Measurements from ENCODE around the gene NCAPD2. TPM values are rescaled to one million over a fixed set of nuclear protein-coding genes. Genes with fewer than 3 reads are reported as not detected.
A peak's percentile ranks its signal among the peaks of the same experiment; 100 is the strongest.

NCAPD2 gene
- total RNA-seq, 1 donor from 2014 or later, result 99.1 TPM

DNA sequence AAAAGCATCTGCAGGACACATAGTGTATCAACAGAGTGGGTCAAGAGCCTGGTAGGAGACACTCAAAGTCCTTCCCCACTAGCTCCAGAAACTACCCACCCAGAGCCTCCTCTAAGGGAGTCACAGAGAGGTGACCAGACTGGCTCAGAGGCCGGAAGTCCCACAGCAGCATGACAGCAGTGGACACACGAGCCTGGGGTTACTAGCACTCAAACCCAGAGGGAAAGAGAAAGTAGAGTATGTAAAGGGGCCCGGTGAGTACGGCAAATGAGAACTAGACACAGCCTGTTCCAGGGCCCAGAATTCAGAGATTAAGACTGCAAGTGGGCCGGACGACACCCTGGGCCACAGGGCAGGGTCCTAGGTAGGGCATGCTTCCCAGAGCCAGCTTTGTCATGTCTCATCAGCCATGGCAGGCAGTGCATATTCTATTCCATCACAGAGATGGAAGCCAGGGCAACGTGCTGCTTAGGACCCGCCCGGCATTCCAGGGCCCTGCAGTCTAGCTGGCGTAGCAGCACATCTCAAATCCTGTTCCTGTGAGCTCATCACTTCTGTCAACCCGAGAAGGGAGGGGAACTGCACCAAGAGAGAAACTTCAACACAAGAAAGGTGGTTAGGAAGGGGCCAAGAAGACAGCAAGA, 57.7 kb downstream of the NCAPD2 start:
- Mint-ChIP-seq H3K27ac (no peak overlapping the region), H3K4me3 (ENCODE audit: low read depth) (no peak overlapping the region), H3K9me3 (ENCODE audit: low read depth) (no peaks in the 10 kb centered on the region)

DNA sequence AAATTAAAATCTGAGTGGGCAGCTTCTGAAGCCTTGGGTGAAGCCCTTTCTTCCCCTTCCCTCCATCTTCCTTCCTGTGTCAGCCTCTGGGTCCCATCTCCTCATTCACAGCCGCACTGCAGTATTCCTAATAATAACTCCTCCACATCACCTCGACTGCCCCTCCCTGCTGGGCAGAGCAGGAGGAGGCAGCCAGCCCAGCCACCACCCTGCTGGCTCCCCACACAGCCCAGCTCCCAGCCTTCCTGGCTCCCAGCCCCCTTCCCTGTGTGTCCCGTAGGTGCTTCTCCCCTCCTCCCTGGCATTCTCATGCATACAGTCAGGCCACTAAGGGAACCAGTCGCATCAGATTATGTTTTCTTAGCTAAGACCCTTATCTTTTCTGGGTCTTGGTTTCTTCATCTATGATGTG, 58.2 kb downstream of the NCAPD2 start:
- no peaks in the 10 kb centered on the region for H3K9me3 Mint-ChIP-seq (ENCODE audit: low read depth)
- H3K27ac Mint-ChIP-seq, result no peak overlapping the region
- H3K36me3 Mint-ChIP-seq (ENCODE audit: insufficient read depth), result peaks cover 10% of the 10 kb centered on the region
- peaks cover 13% of the 10 kb centered on the region for H3K4me1 Mint-ChIP-seq (ENCODE audit: low read depth)
- peaks cover 11% of the 10 kb centered on the region for H3K27me3 Mint-ChIP-seq
- TF ChIP-seq, protein P1, sequence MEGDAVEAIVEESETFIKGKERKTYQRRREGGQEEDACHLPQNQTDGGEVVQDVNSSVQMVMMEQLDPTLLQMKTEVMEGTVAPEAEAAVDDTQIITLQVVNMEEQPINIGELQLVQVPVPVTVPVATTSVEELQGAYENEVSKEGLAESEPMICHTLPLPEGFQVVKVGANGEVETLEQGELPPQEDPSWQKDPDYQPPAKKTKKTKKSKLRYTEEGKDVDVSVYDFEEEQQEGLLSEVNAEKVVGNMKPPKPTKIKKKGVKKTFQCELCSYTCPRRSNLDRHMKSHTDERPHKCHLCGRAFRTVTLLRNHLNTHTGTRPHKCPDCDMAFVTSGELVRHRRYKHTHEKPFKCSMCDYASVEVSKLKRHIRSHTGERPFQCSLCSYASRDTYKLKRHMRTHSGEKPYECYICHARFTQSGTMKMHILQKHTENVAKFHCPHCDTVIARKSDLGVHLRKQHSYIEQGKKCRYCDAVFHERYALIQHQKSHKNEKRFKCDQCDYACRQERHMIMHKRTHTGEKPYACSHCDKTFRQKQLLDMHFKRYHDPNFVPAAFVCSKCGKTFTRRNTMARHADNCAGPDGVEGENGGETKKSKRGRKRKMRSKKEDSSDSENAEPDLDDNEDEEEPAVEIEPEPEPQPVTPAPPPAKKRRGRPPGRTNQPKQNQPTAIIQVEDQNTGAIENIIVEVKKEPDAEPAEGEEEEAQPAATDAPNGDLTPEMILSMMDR (IDR thresholded peaks at IDR 0.05; ENCODE audit: unreplicated experiment), result no peak
- H3K4me3 Mint-ChIP-seq (ENCODE audit: low read depth), result no peak overlapping the region
- DNase-seq (ENCODE audit: low spot score, unreplicated experiment), result no peak

More for the DNA sequence above, 57.7 kb downstream of the NCAPD2 start:
- Mint-ChIP-seq H3K27me3 (peaks cover 11% of the 10 kb centered on the region), H3K4me1 (ENCODE audit: low read depth) (peaks cover 13% of the 10 kb centered on the region), H3K36me3 (ENCODE audit: insufficient read depth) (peaks cover 6% of the 10 kb centered on the region)
- TF ChIP-seq, protein P1 (IDR thresholded peaks at IDR 0.05; ENCODE audit: unreplicated experiment), result no peak
- no peak for DNase-seq (ENCODE audit: low spot score, unreplicated experiment)

- Mint-ChIP-seq H3K4me3 (ENCODE audit: low read depth) (no peak overlapping the region), H3K4me1 (ENCODE audit: low read depth) (peaks cover 13% of the 10 kb centered on the region), H3K9me3 (ENCODE audit: low read depth) (no peaks in the 10 kb centered on the region), H3K27me3 (peaks cover 11% of the 10 kb centered on the region), H3K36me3 (ENCODE audit: insufficient read depth) (peaks cover 11% of the 10 kb centered on the region), H3K27ac (no peak overlapping the region)
- TF ChIP-seq, protein P1 (IDR thresholded peaks at IDR 0.05; ENCODE audit: unreplicated experiment), result no peak
- DNase-seq (ENCODE audit: low spot score, unreplicated experiment), result no peak
Observed at GRCh38 chr12:6553051-6553868, 59.4 kb downstream of the NCAPD2 start.

GRCh38 chr12:6554168-6555017, 60.5 kb downstream of the NCAPD2 start:
- Mint-ChIP-seq H3K27me3 (peaks cover 11% of the 10 kb centered on the region), H3K9me3 (ENCODE audit: low read depth) (no peaks in the 10 kb centered on the region), H3K4me3 (ENCODE audit: low read depth) (peak overlapping the region; percentile 75), H3K4me1 (ENCODE audit: low read depth) (peaks cover 13% of the 10 kb centered on the region), H3K36me3 (ENCODE audit: insufficient read depth) (peaks cover 15% of the 10 kb centered on the region), H3K27ac (peak overlapping the region; percentile 6)
- TF ChIP-seq, protein P1 (IDR thresholded peaks at IDR 0.05; ENCODE audit: unreplicated experiment), result peak; percentile 83
- peak; percentile 87 for DNase-seq (ENCODE audit: low spot score, unreplicated experiment)
